HFFc6 (cell line): Measurements from ENCODE around the gene POLDIP2. TPM values are rescaled to one million over a fixed set of nuclear protein-coding genes. Genes with fewer than 3 reads are reported as not detected.

ENCODE experiments used
- DNase-seq: peaks from one replicate; pipeline ENCODE4 v3.0.0-alpha.2; 2018
- H3K27ac Mint-ChIP-seq: 2 replicates; pipeline ENCODE4 v1.8.0; 2020; ENCODE audit warnings: mild to moderate bottlenecking, mixed read lengths
- H3K27me3 Mint-ChIP-seq: 2 replicates; pipeline ENCODE4 v1.8.0; 2021; ENCODE audit warnings: mild to moderate bottlenecking, moderate library complexity, mixed read lengths; ENCODE audit not compliant: insufficient read depth
- H3K36me3 Mint-ChIP-seq: 2 replicates; pipeline ENCODE4 v1.8.0; 2021; ENCODE audit warnings: low read depth, mixed read lengths
- H3K4me1 Mint-ChIP-seq: 2 replicates; pipeline ENCODE4 v1.8.0; 2020; ENCODE audit warnings: low read depth, mixed read lengths
- H3K4me3 Mint-ChIP-seq: 2 replicates; pipeline ENCODE4 v1.8.0; 2020; ENCODE audit warnings: mild to moderate bottlenecking, moderate library complexity, mixed read lengths
- H3K9me3 Mint-ChIP-seq: 2 replicates; pipeline ENCODE4 v1.8.0; 2020; ENCODE audit warnings: mild to moderate bottlenecking, mixed read lengths
- CTCF ChIP-seq: fragments of 200-600 bp; sonication (generic); IDR thresholded peaks from 2 replicates; pipeline ENCODE4 v1.5.0; 2021; ENCODE audit warnings: antibody characterized with exemption, mild to moderate bottlenecking
- total RNA-seq, 6 experiments: library from RNA; stranded (reverse); fragmentation: NEBNext Ultra II Directional; extraction: Animal tissue kit (Norgen Biotek cat#: 25700); gene quantifications; 2 replicates in 1 of 6; 3 replicates in 5 of 6; pipeline ENCODE4 v1.2.3, GENCODE V29; 2021

POLDIP2 gene
- total RNA-seq, 6 experiments from 2014 or later: 104 to 118 (median 106) TPM

GRCh38 chr17:28364665-28365363, 7.5 kb upstream of the POLDIP2 start, which contains the start of gene SEBOX:
TSS of gene SEBOX (minus strand) at chr17:28365199. CDS start at chr17:28365151, 48 bp downstream.
- TF ChIP-seq CTCF: no peak
- no peak for DNase-seq
- no peak within 1 kb of the TSS; the same call in 1 of the 2 replicates for H3K27ac Mint-ChIP-seq
- no peaks in the 10 kb centered on the region for H3K9me3 Mint-ChIP-seq
- H3K36me3 Mint-ChIP-seq: peaks cover 12% of the 10 kb centered on the region; the same call in 1 of the 2 replicates
- no peaks in the 10 kb centered on the region; the same call in 1 of the 2 replicates for H3K27me3 Mint-ChIP-seq
- no peak within 1 kb of the TSS for H3K4me3 Mint-ChIP-seq
- H3K4me1 Mint-ChIP-seq: peaks cover 2% of the 10 kb centered on the region

GRCh38 chr17:28363776-28364650, 6.7 kb upstream of the POLDIP2 start:
- no peak overlapping the region for H3K27ac Mint-ChIP-seq
- no peaks in the 10 kb centered on the region; the same call in 1 of the 2 replicates for H3K27me3 Mint-ChIP-seq
- H3K4me3 Mint-ChIP-seq: no peak overlapping the region
- H3K4me1 Mint-ChIP-seq: no peaks in the 10 kb centered on the region
- peaks cover 12% of the 10 kb centered on the region; the same call in 1 of the 2 replicates for H3K36me3 Mint-ChIP-seq
- H3K9me3 Mint-ChIP-seq: no peaks in the 10 kb centered on the region
- TF ChIP-seq CTCF: no peak
- no peak for DNase-seq

GRCh38 chr17:28363186-28363585, 5.9 kb upstream of the POLDIP2 start:
- H3K36me3 Mint-ChIP-seq: peaks cover 12% of the 10 kb centered on the region; the same call in 1 of the 2 replicates
- no peaks in the 10 kb centered on the region for H3K9me3 Mint-ChIP-seq
- H3K27me3 Mint-ChIP-seq: no peaks in the 10 kb centered on the region
- no peak for DNase-seq
- H3K27ac Mint-ChIP-seq: no peak overlapping the region
- TF ChIP-seq CTCF: no peak
- H3K4me3 Mint-ChIP-seq: no peak overlapping the region
- peaks cover 5% of the 10 kb centered on the region for H3K4me1 Mint-ChIP-seq

GRCh38 chr17:28357901-28358197, 522 bp upstream of the POLDIP2 start:
- peaks cover 23% of the 10 kb centered on the region for H3K4me1 Mint-ChIP-seq
- H3K27me3 Mint-ChIP-seq: no peaks in the 10 kb centered on the region
- no peak for DNase-seq
- H3K27ac Mint-ChIP-seq: peak overlapping the region; percentile 92
- H3K9me3 Mint-ChIP-seq: no peaks in the 10 kb centered on the region
- H3K36me3 Mint-ChIP-seq: peaks cover 31% of the 10 kb centered on the region; the same call in 1 of the 2 replicates
- no peak for TF ChIP-seq CTCF
- H3K4me3 Mint-ChIP-seq: peak overlapping the region; percentile 99

- no peak for TF ChIP-seq CTCF
- Mint-ChIP-seq H3K27ac (no peak overlapping the region), H3K4me3 (no peak overlapping the region)
Observed at GRCh38 chr17:28350271-28350670, 7.1 kb downstream of the POLDIP2 start.

More at GRCh38 chr17:28350271-28350670, 7.1 kb downstream of the POLDIP2 start:
- Mint-ChIP-seq H3K36me3 (peaks cover 54% of the 10 kb centered on the region), H3K27me3 (no peaks in the 10 kb centered on the region; the same call in none of the 2 replicates), H3K9me3 (no peaks in the 10 kb centered on the region), H3K4me1 (peaks cover 30% of the 10 kb centered on the region)
- no peak for DNase-seq
